GM12874 (cell line): ENCODE measurements around the gene STAMBPL1.

Experiments
- CTCF ChIP-seq: IDR thresholded peaks from 2 replicates; pipeline ENCODE4 v1.5.1; 2011; ENCODE audit warnings: low read depth, mild to moderate bottlenecking, control low read depth, low read length, moderate library complexity; ENCODE audit not compliant: insufficient read depth

The STAMBPL1 gene

GRCh38 chr10:88835910-88836221, 44.2 kb upstream of the STAMBPL1 start:
- TF ChIP-seq CTCF: no peak

GRCh38 chr10:88838766-88839350, 41.2 kb upstream of the STAMBPL1 start:
- TF ChIP-seq CTCF: no peak

- no peak for TF ChIP-seq CTCF
Measured at GRCh38 chr10:88840104-88840503, 39.9 kb upstream of the STAMBPL1 start.

- no peak for TF ChIP-seq CTCF
Measured at GRCh38 chr10:88840881-88841280, 39.2 kb upstream of the STAMBPL1 start.

- no peak for TF ChIP-seq CTCF
Measured at GRCh38 chr10:88841316-88842111, 38.5 kb upstream of the STAMBPL1 start.

GRCh38 chr10:88843171-88843570, 36.9 kb upstream of the STAMBPL1 start:
- TF ChIP-seq CTCF: no peak

- no peak for TF ChIP-seq CTCF
Measured at GRCh38 chr10:88848499-88848898, 31.5 kb upstream of the STAMBPL1 start.
